Astrocyte (in vitro differentiated cells and primary cell): ENCODE results near the gene SMAD1.

Source experiments
- CTCF ChIP-seq: IDR thresholded peaks from 2 replicates; pipeline ENCODE4 v1.5.1; 2011; ENCODE audit warnings: low read depth, mild to moderate bottlenecking, inconsistent platforms, low read length, moderate library complexity; ENCODE audit not compliant: insufficient read depth
- EZH2 ChIP-seq: IDR thresholded peaks from 2 replicates; pipeline ENCODE4 v1.6.1; 2012; ENCODE audit warnings: mild to moderate bottlenecking, low read length, inconsistent platforms; ENCODE audit not compliant: insufficient read depth

- TF ChIP-seq EZH2 (no peak), CTCF (no peak)
These were observed 105.6 kb downstream of the SMAD1 start for GRCh38 chr4:145587088-145587754.
